GM19324 (cell line): Measurements from ENCODE around the gene KRTDAP.

Source experiments
- ATAC-seq: cut with Tn5 transposase; IDR thresholded peaks from one replicate; pipeline ENCODE4 v1.9.1; 2021; ENCODE audit warnings: mild to moderate bottlenecking, moderate library complexity; ENCODE audit not compliant: unreplicated experiment, low FRiP score

KRTDAP gene

GRCh38 chr19:35490364-35490763 lies at the start of gene KRTDAP:
Gene KRTDAP (minus strand): TSS chr19:35490464. CDS start chr19:35490442, 22 bp downstream.
- ATAC-seq: no peak

DNA sequence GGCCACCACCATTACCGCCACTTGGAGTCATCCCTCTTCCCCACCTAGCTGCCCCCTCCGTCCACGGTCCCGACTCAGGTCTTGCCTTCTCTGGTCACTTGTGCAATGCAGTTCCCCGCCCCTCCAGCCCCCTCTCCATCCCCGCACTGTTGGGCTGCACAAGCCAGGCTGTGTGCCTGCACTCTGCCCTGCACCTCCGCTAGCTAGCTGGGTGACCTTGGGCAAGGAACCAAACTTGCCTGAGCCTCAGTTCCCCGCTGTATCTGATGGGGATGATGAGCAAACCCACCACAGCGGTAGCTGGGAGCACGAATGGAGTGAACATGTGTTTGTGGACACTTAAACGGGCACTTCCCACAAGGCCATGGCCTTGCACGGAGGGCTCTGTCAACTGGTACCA lies 49.6 kb upstream of the KRTDAP start:
- ATAC-seq: no peak

- ATAC-seq: no peak
These were observed 49.0 kb upstream of the KRTDAP start for GRCh38 chr19:35539314-35539713.

- no peak for ATAC-seq
These were observed 44.7 kb upstream of the KRTDAP start for GRCh38 chr19:35534803-35535480.

- no peak for ATAC-seq
These were observed 43.6 kb upstream of the KRTDAP start for GRCh38 chr19:35533822-35534392.

DNA sequence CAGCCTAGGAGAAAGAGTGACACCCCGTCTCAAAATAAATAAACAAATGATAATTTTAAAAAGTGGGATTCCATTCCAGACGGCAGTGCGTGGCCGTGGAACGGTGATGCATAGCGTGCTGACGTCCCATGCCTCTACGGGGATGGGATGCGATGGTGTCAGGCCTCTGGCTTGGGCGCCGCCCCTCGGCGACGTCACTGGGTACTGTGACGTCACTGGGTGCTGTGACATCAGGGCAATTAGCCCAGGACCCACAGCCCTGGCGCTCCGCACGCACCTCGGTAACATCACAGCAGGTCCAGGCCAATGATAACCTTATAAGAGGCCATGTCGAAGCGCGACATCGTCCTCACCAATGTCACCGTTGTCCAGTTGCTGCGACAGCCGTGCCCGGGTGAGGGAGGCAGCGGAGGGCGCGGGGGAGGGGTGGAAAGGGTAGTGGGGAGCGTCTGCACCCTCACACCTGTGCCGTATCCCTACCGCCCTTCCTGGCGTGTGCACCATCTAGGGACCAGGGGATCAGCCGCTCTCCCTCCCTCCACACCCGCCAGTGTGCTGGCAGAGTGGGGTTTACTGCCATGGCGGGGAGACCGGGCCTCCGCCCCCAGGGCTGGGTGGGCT lies 43.0 kb upstream of the KRTDAP start, which contains the start of gene GAPDHS:
Gene GAPDHS, plus strand, starts transcription at position 256 of the 621 bp plus-strand sequence. Its CDS starts 72 bp downstream, at position 328.
- ATAC-seq: no peak

- no peak for ATAC-seq
These were observed 41.0 kb upstream of the KRTDAP start for GRCh38 chr19:35531291-35531690.

DNA sequence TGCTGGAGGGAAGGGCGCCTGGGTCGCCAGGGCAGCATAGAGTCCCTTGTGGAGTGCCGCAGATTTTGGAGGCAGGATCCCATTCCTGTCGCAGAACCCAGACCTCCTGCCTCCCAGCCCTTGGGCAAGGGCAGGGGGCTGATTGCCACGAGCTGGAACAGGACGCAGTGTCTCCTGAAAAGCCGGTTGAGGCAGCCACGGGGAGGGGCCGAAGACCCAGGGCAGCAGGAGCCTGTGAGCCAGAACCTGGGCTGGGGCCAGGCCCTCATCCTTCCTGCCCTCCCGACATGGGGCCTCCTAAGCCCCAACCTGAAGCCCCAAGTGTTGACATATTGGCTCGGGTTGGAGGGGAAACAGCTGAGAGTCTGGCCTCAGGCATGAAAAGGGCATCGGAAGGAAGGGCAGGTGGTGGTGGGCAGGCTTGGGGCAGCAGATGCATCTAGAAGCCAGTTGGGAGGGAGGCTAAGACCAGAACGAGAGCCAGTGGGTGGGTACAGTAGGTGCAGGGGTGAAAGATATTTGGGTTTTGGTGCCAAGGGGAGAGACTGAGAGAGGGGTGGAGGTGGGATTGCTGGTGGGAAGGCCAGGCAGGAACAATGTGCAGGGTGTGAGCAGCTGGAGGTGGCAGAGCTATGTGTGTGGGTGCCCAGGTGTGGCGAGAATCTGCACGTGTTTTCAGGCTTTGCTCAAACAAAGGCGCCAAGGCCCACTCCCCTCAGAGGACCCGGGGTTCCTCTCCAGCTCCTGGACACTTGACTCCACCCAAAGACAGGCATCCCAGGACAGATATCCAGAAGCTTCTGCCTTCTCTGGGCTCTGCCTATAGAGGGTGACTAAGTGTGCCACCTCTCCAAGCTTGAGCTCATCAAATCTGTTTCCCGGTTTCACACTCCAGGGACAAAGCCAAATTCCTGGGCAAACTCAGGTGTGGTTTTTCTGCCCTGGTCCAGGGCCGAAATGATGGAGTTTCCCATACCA lies 39.3 kb upstream of the KRTDAP start:
- no peak for ATAC-seq

DNA sequence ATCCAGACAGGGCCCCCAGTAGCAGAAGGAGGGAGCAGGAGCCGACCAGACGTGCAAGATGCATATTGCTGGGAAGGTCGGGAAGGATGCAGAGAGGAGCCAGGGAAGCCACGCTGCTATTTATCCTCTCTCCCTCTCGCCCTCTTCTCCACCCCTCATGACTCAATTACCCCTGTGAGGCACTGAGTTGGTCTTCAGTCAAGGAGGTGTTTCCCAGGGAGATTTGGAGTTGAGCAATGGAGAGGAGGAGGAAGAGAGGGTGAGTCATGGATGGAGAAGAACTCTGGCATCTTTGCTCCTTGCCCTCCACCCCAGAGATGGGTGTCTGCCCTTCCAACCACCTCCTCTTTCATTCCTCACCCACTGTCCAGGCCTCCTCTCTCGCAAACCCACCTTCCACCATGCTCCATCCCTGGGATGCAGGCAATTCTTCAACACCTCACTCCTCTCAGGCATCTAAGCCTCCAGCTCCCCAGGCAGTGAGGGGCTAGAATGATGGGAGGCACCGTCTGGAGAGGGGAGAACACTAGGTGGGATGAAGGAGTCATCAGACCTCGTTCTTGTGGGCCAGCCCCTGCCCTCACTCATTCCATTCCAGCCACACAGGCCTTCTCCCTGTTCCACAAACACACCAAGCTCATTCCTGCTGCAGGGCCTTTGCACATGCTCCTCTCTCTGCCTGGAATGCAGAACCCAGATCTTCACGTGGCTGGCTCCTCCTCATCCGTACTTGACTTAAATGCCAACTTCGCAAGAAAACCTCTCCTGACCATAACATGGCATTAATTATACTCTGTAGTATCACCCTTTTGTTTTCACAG lies 38.2 kb upstream of the KRTDAP start, which contains the start of gene SBSN:
Gene SBSN, minus strand, starts transcription at position 94 of the 821 bp plus-strand sequence. Its CDS starts 30 bp downstream, at position 64.
- ATAC-seq: no peak

DNA sequence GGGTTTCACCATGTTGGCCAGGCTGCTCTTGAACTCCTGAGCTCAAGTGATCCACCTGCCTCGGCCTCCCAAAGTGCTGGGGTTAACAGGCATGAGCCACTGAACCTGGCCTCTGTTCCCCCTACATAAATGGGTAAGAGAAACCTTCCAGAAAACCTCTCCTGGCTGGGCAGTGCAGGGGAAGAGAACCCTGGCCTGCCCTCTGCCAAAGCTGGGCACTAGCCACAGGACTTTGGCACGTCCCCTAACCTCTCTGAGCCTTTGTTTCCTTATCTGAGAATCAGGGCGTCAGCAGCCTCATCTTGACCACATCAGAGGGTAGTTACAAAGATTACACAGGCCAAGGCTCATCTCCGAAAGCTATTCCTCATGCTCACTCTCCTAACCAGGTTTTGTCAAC lies 35.6 kb upstream of the KRTDAP start:
- no peak for ATAC-seq

- ATAC-seq: no peak
These were observed 34.0 kb upstream of the KRTDAP start for GRCh38 chr19:35524181-35524837.

GRCh38 chr19:35522745-35523327 lies 32.6 kb upstream of the KRTDAP start:
- no peak for ATAC-seq

DNA sequence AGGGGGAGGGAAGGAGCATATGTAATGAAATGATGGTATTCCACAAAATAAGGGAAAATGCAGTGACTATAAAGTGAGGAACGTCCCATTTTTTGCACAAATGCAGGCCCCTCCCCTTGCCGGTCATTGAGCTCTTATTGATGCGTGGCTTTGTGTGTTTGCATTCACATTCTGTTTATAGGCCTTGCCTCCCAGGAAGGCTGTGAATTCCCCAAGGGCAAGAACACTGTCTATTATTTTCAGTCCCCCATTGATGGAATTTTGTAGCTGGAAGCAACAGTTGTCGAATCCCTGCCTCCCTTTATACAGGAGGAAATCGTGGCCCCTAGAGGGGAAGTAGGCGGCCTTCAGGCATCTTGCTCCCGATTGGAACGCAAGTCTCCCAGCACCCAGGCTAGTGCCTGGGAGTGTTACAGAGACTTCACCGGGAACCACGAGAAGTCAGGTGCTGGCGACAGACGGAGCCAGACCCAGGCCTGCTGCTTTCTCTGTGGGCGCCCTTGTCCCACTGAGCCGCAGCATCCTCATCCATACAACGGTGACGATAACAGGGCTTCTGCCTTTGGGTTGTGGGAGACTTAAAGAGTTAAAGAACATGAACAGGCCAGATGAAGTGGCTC lies 31.0 kb upstream of the KRTDAP start:
- no peak for ATAC-seq

DNA sequence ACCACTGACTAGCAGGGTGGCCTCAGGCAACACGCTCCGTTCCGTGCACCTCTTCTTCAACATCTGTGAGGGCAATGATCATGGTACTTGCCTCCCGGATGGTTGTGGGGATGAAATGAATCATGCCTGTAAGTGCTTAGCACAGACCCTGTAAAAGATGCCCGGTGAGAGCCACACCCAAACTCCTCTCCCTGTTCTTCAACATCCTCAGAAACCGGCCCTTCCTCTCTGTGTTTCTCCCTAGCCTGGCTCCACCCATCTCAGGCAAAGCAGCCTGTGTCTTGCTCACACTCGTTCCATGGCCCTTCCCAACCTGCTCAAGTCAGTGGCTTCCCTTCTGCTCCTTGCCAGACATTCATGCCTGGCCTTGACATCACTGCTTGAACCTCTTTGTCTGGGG lies 29.0 kb upstream of the KRTDAP start:
- no peak for ATAC-seq

- ATAC-seq: no peak
These were observed 28.0 kb upstream of the KRTDAP start for GRCh38 chr19:35518313-35518712.

DNA sequence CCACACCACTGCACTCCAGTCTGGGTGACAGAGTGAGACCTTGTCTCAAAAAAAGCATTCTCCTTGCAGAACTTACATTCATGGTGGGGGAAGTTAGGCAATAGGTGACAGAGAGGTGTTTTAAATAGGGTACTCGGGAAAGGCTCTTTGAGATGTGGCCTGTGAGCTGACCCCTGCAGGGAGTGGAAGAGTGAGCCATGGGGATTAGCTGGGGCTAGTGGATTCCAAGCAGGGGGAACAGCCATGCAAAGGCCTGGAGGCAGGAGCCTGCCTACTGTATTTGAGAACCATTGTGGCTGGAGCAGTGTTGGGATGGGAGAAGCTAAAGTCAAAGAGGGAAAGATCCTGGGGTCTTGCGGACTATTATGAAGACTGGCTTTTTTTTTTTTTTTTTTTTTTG lies 27.1 kb upstream of the KRTDAP start:
- ATAC-seq: no peak

DNA sequence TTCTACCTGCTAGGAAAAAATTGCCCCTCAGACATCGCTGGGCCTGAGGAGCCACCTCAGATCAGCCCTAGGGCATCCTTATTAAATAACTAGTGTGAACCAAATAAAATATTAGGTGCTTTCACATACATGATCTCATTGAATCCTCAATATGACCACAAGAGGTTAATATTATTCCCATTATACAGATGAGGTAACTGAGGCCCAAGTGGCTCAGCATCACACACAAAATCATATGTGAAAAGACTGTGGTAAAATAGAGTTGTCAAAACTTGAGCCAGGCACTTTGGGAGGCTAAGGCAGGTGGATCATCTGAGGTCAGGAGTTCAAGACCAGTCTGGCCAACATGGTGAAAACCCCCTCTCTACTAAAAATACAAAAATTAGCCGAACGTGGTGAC lies 26.0 kb upstream of the KRTDAP start:
- no peak for ATAC-seq

DNA sequence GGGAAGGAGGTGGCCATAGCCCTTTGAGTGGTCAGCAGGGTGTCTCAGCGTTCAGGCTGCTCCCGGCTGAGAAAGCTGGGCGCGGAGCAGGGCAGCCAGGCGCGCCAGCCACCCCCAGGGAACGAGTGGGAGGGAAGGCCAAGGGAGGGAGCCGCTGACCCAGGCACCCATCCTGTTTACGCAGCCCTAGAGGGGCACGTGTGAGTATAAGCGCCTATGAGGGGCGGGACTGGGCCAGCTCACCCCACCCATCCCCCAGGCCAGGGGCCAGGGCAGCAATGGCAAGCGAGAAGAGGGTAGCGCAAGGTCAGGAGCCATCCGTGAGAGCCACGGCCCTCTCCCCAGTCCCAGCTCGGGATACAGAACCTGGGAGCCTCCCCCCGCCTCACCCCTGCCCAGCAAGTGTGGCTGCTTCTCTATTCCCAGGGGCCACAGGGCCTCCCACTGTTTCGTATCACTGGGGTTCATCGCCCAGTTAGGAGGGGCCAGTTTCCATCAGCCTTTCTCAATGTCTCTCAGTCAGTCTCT lies 24.1 kb upstream of the KRTDAP start:
- ATAC-seq: no peak
